ENCODE results near the gene FGFBP1.

FGFBP1 gene

DNA sequence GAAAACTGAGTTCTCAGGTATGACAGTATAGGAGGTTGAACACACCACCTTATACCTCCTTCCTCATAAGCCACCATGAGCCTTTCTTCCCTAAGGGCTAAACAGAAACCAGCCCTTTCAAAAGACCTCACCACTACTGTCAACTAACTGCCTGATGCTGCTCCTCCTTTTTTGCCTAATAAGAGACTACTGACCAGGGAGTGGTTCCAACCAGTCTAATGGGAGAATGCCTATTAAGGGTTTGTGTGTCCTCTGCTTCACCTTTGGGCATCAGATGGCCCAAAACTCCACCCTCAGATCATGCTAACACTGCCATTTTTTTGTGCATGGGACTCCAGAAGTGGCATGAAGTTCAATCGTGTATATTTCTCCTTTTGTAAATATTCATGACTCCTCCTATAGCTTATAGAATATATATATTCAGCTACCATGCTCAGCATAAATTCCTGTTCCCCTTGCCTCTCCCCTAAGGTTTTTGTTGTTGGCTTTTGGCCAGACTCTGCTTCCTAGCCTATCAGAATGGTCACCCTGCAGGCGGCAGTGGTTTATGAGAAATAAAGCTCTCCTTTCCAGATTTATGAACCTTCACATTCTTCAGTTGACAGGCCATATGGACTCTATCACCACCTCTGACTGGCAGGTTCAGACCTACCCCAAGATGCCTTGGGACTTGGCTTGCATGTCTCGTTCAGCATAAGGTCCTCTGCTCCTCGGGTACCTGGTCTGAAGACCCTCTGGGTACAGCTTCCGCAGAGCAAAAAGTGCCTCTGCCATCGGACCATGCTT is 28.2 kb downstream of the FGFBP1 start:
- DNase-seq: no peak

GRCh38 chr4:15907430-15907829 is 31.1 kb downstream of the FGFBP1 start:
- no peak for DNase-seq

DNA sequence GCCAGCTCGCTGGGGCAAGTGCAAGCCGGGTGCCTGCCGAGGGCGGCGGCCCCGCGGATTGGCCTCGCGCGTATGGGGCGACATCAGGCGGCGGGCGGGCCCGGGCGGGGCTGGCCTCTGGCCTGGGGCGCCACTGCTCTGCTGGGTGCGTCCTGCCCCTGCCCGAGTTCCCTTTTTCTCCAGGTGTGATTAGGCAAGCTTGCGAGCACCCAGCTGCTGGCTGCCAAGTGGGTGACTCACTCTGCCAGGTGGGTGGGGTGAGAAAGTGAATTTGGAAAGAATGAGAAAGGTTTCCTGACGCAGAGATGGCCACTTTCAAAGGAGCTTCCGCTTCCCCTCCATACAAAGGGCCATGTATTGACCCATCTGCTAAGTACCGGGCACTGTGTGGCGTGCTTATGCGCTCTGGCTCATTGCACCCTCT is 32.5 kb downstream of the FGFBP1 start:
- DNase-seq: peak; percentile 23

DNA sequence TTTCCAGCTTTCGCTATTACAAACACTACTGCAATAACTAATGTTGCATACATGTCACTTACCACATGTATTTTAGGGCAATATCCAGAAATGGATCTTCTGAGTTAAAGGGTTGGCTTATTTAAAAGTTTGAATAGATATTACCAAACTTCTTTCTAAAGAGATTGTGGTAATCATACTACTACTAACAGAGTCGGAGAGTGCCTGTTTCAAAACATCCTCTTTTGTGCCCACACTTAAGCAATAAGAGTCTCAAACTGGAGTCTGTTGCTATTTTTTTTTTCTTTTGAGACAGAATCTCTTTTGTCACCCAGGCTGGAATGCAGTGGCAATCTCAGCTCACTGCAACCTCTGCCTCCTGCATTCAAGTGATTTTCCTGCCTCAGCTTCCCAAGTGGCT is 35.8 kb downstream of the FGFBP1 start:
- DNase-seq: no peak

- DNase-seq: no peak
Observed at GRCh38 chr4:15901998-15902397, 36.5 kb downstream of the FGFBP1 start.

- no peak for DNase-seq
Observed at GRCh38 chr4:15901007-15901406, 37.5 kb downstream of the FGFBP1 start.

DNA sequence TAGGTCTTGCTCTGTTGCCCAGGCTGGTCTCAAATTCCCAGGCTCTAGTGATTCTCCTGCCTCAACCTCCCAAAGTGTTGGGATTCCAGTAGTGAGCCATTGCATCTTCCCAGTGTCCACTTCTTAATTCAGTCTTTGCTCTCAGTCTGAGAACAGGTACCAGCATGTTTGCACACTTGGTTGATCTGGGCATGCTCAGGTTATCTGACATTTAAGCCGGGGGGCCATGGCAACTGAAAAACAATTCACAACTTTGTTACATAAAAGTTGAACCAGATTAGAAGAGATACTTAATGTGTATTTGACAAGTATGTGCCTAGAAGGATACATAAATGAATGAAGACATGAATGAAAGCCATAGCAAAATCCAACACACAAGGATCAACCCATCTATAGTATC is 39.0 kb downstream of the FGFBP1 start:
- no peak for DNase-seq

GRCh38 chr4:15898902-15899301 is 39.6 kb downstream of the FGFBP1 start:
- no peak for DNase-seq

DNA sequence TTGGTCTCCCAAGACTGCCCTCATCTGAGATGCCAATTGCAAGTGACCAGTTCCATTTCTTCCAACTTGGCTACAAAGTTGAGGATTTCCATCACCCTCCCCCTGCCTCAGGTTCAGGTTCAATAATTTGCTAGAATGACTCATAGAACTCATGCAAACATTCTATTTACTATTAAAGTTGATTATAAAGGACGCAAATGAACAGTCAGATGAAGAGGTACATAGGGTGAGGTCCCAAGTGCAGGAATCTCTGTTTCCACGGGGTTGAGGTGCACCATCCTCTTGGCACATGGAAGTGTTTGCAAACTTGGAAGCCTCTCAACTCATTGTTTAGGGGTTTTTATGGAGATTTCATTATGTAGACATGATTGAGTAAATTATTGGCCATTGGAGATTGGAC is 41.0 kb downstream of the FGFBP1 start:
- DNase-seq: no peak

DNA sequence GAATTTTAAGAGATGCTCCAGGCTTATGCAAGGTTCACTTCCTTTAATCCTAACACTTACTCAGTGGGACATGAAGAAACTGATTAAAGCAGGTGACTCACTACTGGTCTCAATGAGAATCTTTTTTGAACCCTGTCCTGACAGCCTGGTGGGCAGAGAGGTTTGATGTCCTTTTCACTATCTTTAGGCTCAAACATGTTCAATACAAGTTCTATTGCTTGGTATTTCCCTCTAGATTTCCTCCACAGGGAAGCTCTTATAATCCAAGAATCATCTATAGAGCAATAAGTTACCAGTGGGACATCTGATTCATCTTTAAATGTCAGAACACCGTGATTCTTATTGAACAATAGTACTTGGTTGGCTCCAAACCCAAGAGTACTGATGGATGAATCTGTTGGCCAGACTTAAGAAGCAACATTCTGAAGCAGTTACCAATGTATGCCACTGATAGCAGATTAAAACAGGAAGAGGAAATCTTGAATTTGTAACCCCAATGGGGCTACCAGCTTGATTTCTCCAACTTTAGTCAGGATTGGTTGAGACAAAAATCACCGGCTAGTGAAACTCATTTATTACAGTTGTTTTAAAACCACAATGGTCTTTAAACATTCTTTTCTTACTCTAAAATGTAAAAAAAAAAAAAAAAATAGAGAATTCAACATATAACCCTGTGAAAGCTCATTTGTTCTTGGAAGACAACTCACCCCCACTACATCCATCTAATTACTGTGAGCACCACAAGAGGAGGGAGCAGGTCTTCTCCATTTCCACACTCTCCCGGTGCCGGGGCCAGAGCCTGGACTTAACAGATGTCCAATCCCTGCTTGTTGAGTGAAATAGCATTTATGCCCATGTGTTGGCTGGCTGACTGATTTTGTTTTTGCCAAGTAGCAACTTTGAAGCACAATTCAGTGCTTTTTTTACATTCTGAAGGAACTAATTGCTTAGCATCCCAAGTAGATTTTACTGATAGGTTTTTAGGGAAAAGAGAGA is 43.3 kb downstream of the FGFBP1 start:
- no peak for DNase-seq

- DNase-seq: no peak
Observed at GRCh38 chr4:15894393-15894792, 44.1 kb downstream of the FGFBP1 start.

DNA sequence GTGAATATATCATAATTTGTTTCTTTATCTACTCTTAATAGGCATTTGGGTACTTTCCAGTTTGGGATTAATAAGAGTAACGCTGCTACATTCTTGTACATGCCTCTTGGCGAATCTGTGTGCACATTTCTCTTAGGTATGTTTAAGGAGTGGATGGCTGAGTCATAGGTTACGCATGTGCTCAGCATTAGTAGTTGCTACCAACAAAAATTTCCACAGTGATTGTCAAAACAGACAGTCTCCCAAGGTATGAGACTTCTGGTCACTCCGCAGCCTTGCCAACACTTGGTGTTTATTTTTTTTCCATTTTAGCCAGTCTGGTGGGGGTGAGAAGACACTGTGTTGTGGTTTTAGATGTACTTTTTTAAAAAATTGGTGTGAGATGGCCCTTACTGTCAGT is 44.6 kb downstream of the FGFBP1 start:
- DNase-seq: no peak

DNA sequence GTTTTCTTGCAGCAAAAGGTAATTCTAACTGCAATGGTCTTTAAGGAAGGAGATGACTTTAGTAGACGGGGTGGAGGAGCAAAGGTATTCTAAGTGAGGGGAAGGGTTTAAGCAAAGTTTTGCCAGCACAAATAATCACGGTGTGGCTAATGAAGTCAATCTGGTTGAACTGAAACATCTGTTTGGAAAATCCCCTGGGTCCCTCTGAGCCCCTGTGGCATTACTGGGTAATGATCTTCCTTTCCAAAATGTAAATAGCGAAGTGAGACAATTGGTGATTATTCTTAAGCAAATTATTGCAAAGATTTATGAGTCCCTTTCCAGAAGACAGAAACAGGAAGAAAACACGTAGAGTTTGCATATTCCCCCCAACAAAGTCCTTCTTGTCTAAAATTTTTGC is 47.2 kb downstream of the FGFBP1 start:
- DNase-seq: no peak

DNA sequence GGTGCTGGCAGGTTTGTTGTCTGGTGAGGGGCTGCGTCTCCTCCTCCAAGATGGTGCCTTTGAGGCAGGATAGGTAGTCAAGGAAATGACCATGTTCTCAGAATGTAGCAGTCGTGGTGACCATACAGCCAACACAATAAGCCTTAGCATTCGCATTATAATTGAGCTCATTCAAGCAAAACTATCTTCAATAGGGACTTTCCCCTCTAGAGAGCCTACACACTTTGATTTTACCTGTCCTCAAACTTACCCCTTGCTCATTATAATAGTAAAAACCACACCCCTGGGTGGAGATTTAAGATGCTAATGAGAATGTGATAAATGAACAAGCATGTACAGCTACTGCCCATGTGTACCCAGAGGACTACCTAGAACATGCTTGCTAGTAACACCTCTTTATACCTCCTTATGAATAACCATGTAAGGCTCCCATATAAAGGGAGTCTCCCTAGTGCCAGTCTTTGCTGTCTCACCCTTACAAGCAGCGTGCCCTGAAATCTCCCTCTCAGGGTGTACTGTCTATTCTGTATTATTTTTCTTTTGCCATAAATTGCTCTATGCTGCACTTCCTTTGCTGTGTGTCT is 48.2 kb downstream of the FGFBP1 start:
- DNase-seq: no peak

- DNase-seq: no peak
Observed at GRCh38 chr4:15888515-15888914, 50.0 kb downstream of the FGFBP1 start.

Measured in CD4-positive, alpha-beta T cell treated with Interleukin-15 for 1 hour (primary cell).